Hepatocyte (in vitro differentiated cells): ENCODE data around the gene NANOG. TPM values are rescaled to one million over a fixed set of nuclear protein-coding genes. Genes with fewer than 3 reads are reported as not detected.
"Not testable (repeated sequence)": the region's sequence is repeated elsewhere in the genome, so short reads cannot be mapped to it uniquely, and the experiment has no call there.

ENCODE experiments used
- DNase-seq: peaks from one replicate; pipeline ENCODE4 v3.0.0-alpha.2; 2016; ENCODE audit warnings: low spot score
- H2AFZ ChIP-seq: fragments of 200-600 bp; sonication (generic); 2 replicates; pipeline ENCODE4 v1.6.0; 2016; ENCODE audit warnings: antibody characterized with exemption, mild to moderate bottlenecking
- H3K27ac ChIP-seq: fragments of 200-600 bp; sonication (generic); 2 replicates; pipeline ENCODE4 v1.5.1; 2016; ENCODE audit warnings: mild to moderate bottlenecking
- H3K27me3 ChIP-seq: fragments of 200-600 bp; sonication (generic); 2 replicates; pipeline ENCODE4 v1.6.1; 2016
- H3K36me3 ChIP-seq: fragments of 200-600 bp; sonication (generic); replicated peaks from 2 replicates; pipeline ENCODE4 v1.5.1; 2016; ENCODE audit warnings: low read depth; ENCODE audit not compliant: insufficient read depth
- H3K4me1 ChIP-seq: fragments of 200-600 bp; sonication (generic); 2 replicates; pipeline ENCODE4 v1.5.1; 2016; ENCODE audit warnings: mild to moderate bottlenecking, moderate library complexity; ENCODE audit not compliant: insufficient read depth
- H3K4me2 ChIP-seq: fragments of 200-600 bp; sonication (generic); 2 replicates; pipeline ENCODE4 v1.6.0; 2016
- H3K4me3 ChIP-seq: fragments of 200-600 bp; sonication (generic); 2 replicates; pipeline ENCODE4 v1.5.1; 2016; ENCODE audit warnings: mild to moderate bottlenecking
- H3K79me2 ChIP-seq: fragments of 200-600 bp; sonication (generic); 2 replicates; pipeline ENCODE4 v1.6.0; 2017; ENCODE audit warnings: mild to moderate bottlenecking
- H3K9me2 ChIP-seq: fragments of 200-600 bp; sonication (generic); replicated peaks from 2 replicates; pipeline ENCODE4 v1.6.0; 2017; ENCODE audit warnings: mild to moderate bottlenecking; ENCODE audit not compliant: insufficient read depth
- H3K9me3 ChIP-seq: fragments of 200-600 bp; sonication (generic); 2 replicates; pipeline ENCODE4 v1.5.1; 2016; ENCODE audit warnings: low read depth, mild to moderate bottlenecking
- H4K20me1 ChIP-seq: fragments of 200-600 bp; sonication (generic); 2 replicates; pipeline ENCODE4 v1.6.0; 2016; ENCODE audit warnings: mild to moderate bottlenecking; ENCODE audit not compliant: insufficient read depth, poor library complexity, severe bottlenecking
- CTCF ChIP-seq: fragments of 200-600 bp; sonication (generic); IDR thresholded peaks from 2 replicates; pipeline ENCODE4 v1.5.1; 2016; ENCODE audit warnings: antibody characterized with exemption, mild to moderate bottlenecking; ENCODE audit not compliant: poor library complexity
- EZH2 ChIP-seq: fragments of 200-600 bp; sonication (generic); IDR thresholded peaks from 2 replicates; pipeline ENCODE4 v1.6.1; 2016; ENCODE audit warnings: antibody characterized with exemption, mild to moderate bottlenecking, borderline replicate concordance
- EZH2phosphoT487 ChIP-seq: fragments of 200-600 bp; sonication (generic); IDR thresholded peaks from one replicate; pipeline ENCODE4 v1.6.1; 2018; ENCODE audit warnings: antibody characterized with exemption, mild to moderate bottlenecking, low read depth, moderate library complexity; ENCODE audit not compliant: unreplicated experiment, severe bottlenecking
- WGBS: methylation state at CpG from one replicate; pipeline ENCODE4 v1.1.6; 2016; ENCODE audit warnings: low lambda C conversion rate; ENCODE audit errors: missing lambda C conversion rate; 5-methylcytosine and 5-hydroxymethylcytosine counted together
- polyA plus RNA-seq: library from polyadenylated mRNA; unstranded; fragments of >200 nt; fragmentation: Nextera tagmentation; extraction: Ambion mirVana; gene quantifications from 2 replicates; pipeline ENCODE4 v1.2.1, GENCODE V29; 2016
- total RNA-seq: library from RNA; depleted of rRNA; stranded (reverse); fragments of >200 nt; gene quantifications from 2 replicates; pipeline ENCODE4 v1.2.3, GENCODE V29; 2014

The NANOG gene
- total and polyA plus RNA-seq, 2 experiments from 2014 or later, result 0.10 to 2.1 TPM

- no peaks in the 10 kb centered on the region for H3K9me3 ChIP-seq
- H4K20me1 ChIP-seq, result no peaks in the 10 kb centered on the region
- H3K36me3 ChIP-seq, result no peaks in the 10 kb centered on the region
- no peak for DNase-seq
- no peak for TF ChIP-seq EZH2phosphoT487
- no peak for TF ChIP-seq CTCF
- TF ChIP-seq EZH2, result no peak
- no peaks in the 10 kb centered on the region for H3K27me3 ChIP-seq
- H3K9me2 ChIP-seq, result no peaks in the 10 kb centered on the region
- no peak overlapping the region for H2AFZ ChIP-seq
- H3K4me2 ChIP-seq, result no peak overlapping the region
- H3K27ac ChIP-seq, result no peak overlapping the region
- no peak overlapping the region for H3K4me3 ChIP-seq
- no peaks in the 10 kb centered on the region for H3K4me1 ChIP-seq
- no peaks in the 10 kb centered on the region for H3K79me2 ChIP-seq
- WGBS, result 97% methylated on average over 6 of the region's 6 CpGs
Measured at GRCh38 chr12:7782055-7782454, 7.1 kb upstream of the NANOG start.

GRCh38 chr12:7783433-7783832 lies 5.8 kb upstream of the NANOG start:
- not testable (repeated sequence) for H3K4me2 ChIP-seq, H3K4me3 ChIP-seq
- WGBS, result 87% methylated on average over 8 of the region's 9 CpGs

GRCh38 chr12:7784701-7785100 lies 4.5 kb upstream of the NANOG start:
- no peak overlapping the region for H2AFZ ChIP-seq
- TF ChIP-seq CTCF, result no peak
- TF ChIP-seq EZH2phosphoT487, result no peak
- no peak for TF ChIP-seq EZH2
- no peaks in the 10 kb centered on the region for H3K79me2 ChIP-seq
- 72% methylated on average over 2 of the region's 2 CpGs for WGBS
- H3K9me2 ChIP-seq, result no peaks in the 10 kb centered on the region
- H3K36me3 ChIP-seq, result no peaks in the 10 kb centered on the region
- peaks cover 16% of the 10 kb centered on the region for H3K27me3 ChIP-seq
- no peaks in the 10 kb centered on the region for H3K9me3 ChIP-seq
- no peak overlapping the region for H3K27ac ChIP-seq
- H4K20me1 ChIP-seq, result no peaks in the 10 kb centered on the region
- no peak for DNase-seq
- no peak overlapping the region for H3K4me2 ChIP-seq
- no peaks in the 10 kb centered on the region for H3K4me1 ChIP-seq
- H3K4me3 ChIP-seq, result no peak overlapping the region

More at GRCh38 chr12:7783433-7783832, 5.8 kb upstream of the NANOG start:
- not testable (repeated sequence) for H3K9me2 ChIP-seq, H3K36me3 ChIP-seq, DNase-seq, H3K27ac ChIP-seq, H4K20me1 ChIP-seq, H3K4me1 ChIP-seq, H3K9me3 ChIP-seq, H2AFZ ChIP-seq, H3K79me2 ChIP-seq
- peaks cover 12% of the 10 kb centered on the region for H3K27me3 ChIP-seq

GRCh38 chr12:7787574-7788293 lies 1.5 kb upstream of the NANOG start:
- no peaks in the 10 kb centered on the region for H3K9me2 ChIP-seq
- no peak overlapping the region for H2AFZ ChIP-seq
- WGBS, result 34% methylated on average over 13 of the region's 13 CpGs
- H3K4me2 ChIP-seq, result no peak overlapping the region
- peaks cover 19% of the 10 kb centered on the region for H3K27me3 ChIP-seq
- no peaks in the 10 kb centered on the region for H4K20me1 ChIP-seq
- no peaks in the 10 kb centered on the region for H3K79me2 ChIP-seq
- TF ChIP-seq EZH2 (no peak), CTCF (no peak), EZH2phosphoT487 (no peak)
- H3K4me1 ChIP-seq, result no peaks in the 10 kb centered on the region
- no peak overlapping the region for H3K27ac ChIP-seq
- no peaks in the 10 kb centered on the region for H3K9me3 ChIP-seq
- no peak for DNase-seq
- no peaks in the 10 kb centered on the region for H3K36me3 ChIP-seq
- H3K4me3 ChIP-seq, result no peak overlapping the region
